ENCODE measurements around the gene HCN2. TPM values are rescaled to one million over a fixed set of nuclear protein-coding genes. Genes with fewer than 3 reads are reported as not detected.

HCN2 gene
- polyA plus RNA-seq, 1 of the 3 experiments (the other 2 are of a cell fraction), result 5.6 TPM

- no peak for TF ChIP-seq REST (IDR thresholded peaks at IDR 0.05; ENCODE audit: low read depth, low read length)
- no peak for TF ChIP-seq SIN3A (IDR thresholded peaks at IDR 0.05; ENCODE audit: borderline replicate concordance, low read depth, low read length)
- no peak for TF ChIP-seq ZBTB33 (IDR thresholded peaks at IDR 0.05; ENCODE audit: borderline replicate concordance, low read depth)
- no peak for TF ChIP-seq EZH2phosphoT487 (IDR thresholded peaks at IDR 0.05; ENCODE audit: borderline replicate concordance, low read depth)
- TF ChIP-seq USF2 (IDR thresholded peaks at IDR 0.05; ENCODE audit: borderline replicate concordance, low read depth, low read length), result no peak
- TF ChIP-seq MXI1 (IDR thresholded peaks at IDR 0.05; ENCODE audit: low read depth, low read length), result no peak
- no peak for TF ChIP-seq NRF1 (IDR thresholded peaks at IDR 0.05; ENCODE audit: low read depth, low read length)
- no peak for TF ChIP-seq MAX (IDR thresholded peaks at IDR 0.05; ENCODE audit: low read depth)
These were observed 28.6 kb downstream of the HCN2 start (continued) for GRCh38 chr19:618247-618619.

GRCh38 chr19:618674-619285 lies 29.1 kb downstream of the HCN2 start:
- Histone ChIP-seq H3F3A (replicated peaks; ENCODE audit: insufficient read depth) (no peaks in the 10 kb centered on the region), H3K9me2 (no peaks in the 10 kb centered on the region), H3K36me3 (replicated peaks in 1 of 2; ENCODE audit: control insufficient read depth in 1 of 2, insufficient read depth in 2 of 2, low read length in 1 of 2) (peaks cover 0 to 48% of the 10 kb centered on the region in 2 experiments), H4K20me1 (ENCODE audit: insufficient read depth) (0 out of 2 replicates have a peak, but pooled peaks cover 6% of the 10 kb centered on the region), H3K9me3 (no peaks in the 10 kb centered on the region), H3K9ac (no peak overlapping the region), H3K4me3 (ENCODE audit: low read depth in 2 of 2, low read length in 1 of 2) (no peak overlapping the region), H3K4me2 (no peak overlapping the region), H3K79me2 (ENCODE audit: insufficient read depth) (no peaks in the 10 kb centered on the region), H2AFZ (ENCODE audit: low read depth) (no peak overlapping the region), H3K4me1 (ENCODE audit: control insufficient read depth in 1 of 2, insufficient read depth in 2 of 2, low read depth in 1 of 2, low read length in 1 of 2) (no peaks in the 10 kb centered on the region), H3K27ac (ENCODE audit: low read depth in 2 of 2, low read length in 1 of 2) (no peak overlapping the region), H3K27me3 (ENCODE audit: insufficient read depth) (no peaks in the 10 kb centered on the region)
- POLR2A ChIA-PET, result no interaction called here
- WGBS (ENCODE audit: low lambda C conversion rate), result 96% methylated on average over 19 of the region's 27 CpGs
- CTCF ChIA-PET, result no interaction called here
- DNase-seq, result no peak
- TF ChIP-seq EP300 (IDR thresholded peaks at IDR 0.05; ENCODE audit: borderline replicate concordance in 1 of 2, low read depth in 1 of 2, low read length in 1 of 2) (no peak), USF2 (IDR thresholded peaks at IDR 0.05; ENCODE audit: borderline replicate concordance, low read depth, low read length) (no peak), TAF1 (IDR thresholded peaks at IDR 0.05; ENCODE audit: borderline replicate concordance, low read depth, low read length) (no peak), USF1 (IDR thresholded peaks at IDR 0.05; ENCODE audit: borderline replicate concordance, low read depth) (no peak), NFIC (IDR thresholded peaks at IDR 0.05; ENCODE audit: borderline replicate concordance) (no peak), MEF2A (IDR thresholded peaks at IDR 0.05; ENCODE audit: borderline replicate concordance, low read depth) (no peak), FOXM1 (IDR thresholded peaks at IDR 0.05; ENCODE audit: low read depth) (no peak), CTCF (IDR thresholded peaks at IDR 0.05) (no peak), POLR2AphosphoS5 (IDR thresholded peaks at IDR 0.05; ENCODE audit: low read depth, low read length) (no peak), MXI1 (IDR thresholded peaks at IDR 0.05; ENCODE audit: low read depth, low read length) (no peak), RXRA (IDR thresholded peaks at IDR 0.05; ENCODE audit: borderline replicate concordance, low read depth) (no peak), NRF1 (IDR thresholded peaks at IDR 0.05; ENCODE audit: low read depth, low read length) (no peak), GABPA (IDR thresholded peaks at IDR 0.05; ENCODE audit: low read depth) (no peak), RAD21 (IDR thresholded peaks at IDR 0.05; ENCODE audit: low read length) (no peak), FOXJ3 (CRISPR knock-in tag; IDR thresholded peaks at IDR 0.05) (no peak)
